GM21576 (cell line): ENCODE data around the gene TNXB.
"Not testable (repeated sequence)": the region's sequence is repeated elsewhere in the genome, so short reads cannot be mapped to it uniquely, and the experiment has no call there.

Experiments
- ATAC-seq: cut with Tn5 transposase; IDR thresholded peaks from one replicate; pipeline ENCODE4 v1.9.1; 2021; ENCODE audit warnings: mild to moderate bottlenecking, moderate library complexity; ENCODE audit not compliant: unreplicated experiment

Gene TNXB

GRCh38 chr6:32043589-32044380, 65.4 kb downstream of the TNXB start:
- not testable (repeated sequence) for ATAC-seq

- not testable (repeated sequence) for ATAC-seq
These were observed 66.9 kb downstream of the TNXB start for GRCh38 chr6:32042276-32042675.

- not testable (repeated sequence) for ATAC-seq
These were observed 67.8 kb downstream of the TNXB start for GRCh38 chr6:32041385-32041784.

GRCh38 chr6:32041050-32041321, 68.2 kb downstream of the TNXB start:
- ATAC-seq, result not testable (repeated sequence)

GRCh38 chr6:32040299-32041049, 68.7 kb downstream of the TNXB start:
- not testable (repeated sequence) for ATAC-seq

GRCh38 chr6:32039321-32040274, 69.5 kb downstream of the TNXB start:
- ATAC-seq, result not testable (repeated sequence)

- ATAC-seq, result not testable (repeated sequence)
These were observed 70.3 kb downstream of the TNXB start for GRCh38 chr6:32038878-32039277.

- not testable (repeated sequence) for ATAC-seq
These were observed 71.3 kb downstream of the TNXB start, which contains the start of gene CYP21A2 for GRCh38 chr6:32037598-32038524. Gene CYP21A2 (plus strand): TSS chr6:32038415. CDS start chr6:32038423, 8 bp downstream.

- ATAC-seq, result not testable (repeated sequence)
These were observed 72.0 kb downstream of the TNXB start for GRCh38 chr6:32037136-32037535.

- not testable (repeated sequence) for ATAC-seq
These were observed 73.7 kb downstream of the TNXB start for GRCh38 chr6:32035283-32036013.

- ATAC-seq, result not testable (repeated sequence)
These were observed 79.6 kb downstream of the TNXB start for GRCh38 chr6:32029553-32029952.

GRCh38 chr6:32028631-32029030, 80.5 kb downstream of the TNXB start:
- ATAC-seq, result not testable (repeated sequence)

- not testable (repeated sequence) for ATAC-seq
These were observed 87.0 kb downstream of the TNXB start for GRCh38 chr6:32022100-32022499.

GRCh38 chr6:32014547-32014946, 94.6 kb downstream of the TNXB start, which contains the start of gene C4B:
Gene C4B (plus strand): TSS chr6:32014795. CDS start chr6:32014846, 51 bp downstream.
- ATAC-seq, result not testable (repeated sequence)

- ATAC-seq, result not testable (repeated sequence)
These were observed 95.4 kb downstream of the TNXB start for GRCh38 chr6:32013738-32014137.

- ATAC-seq, result not testable (repeated sequence)
These were observed 96.1 kb downstream of the TNXB start for GRCh38 chr6:32012941-32013617.

- ATAC-seq, result not testable (repeated sequence)
These were observed 98.1 kb downstream of the TNXB start for GRCh38 chr6:32010856-32011530.

GRCh38 chr6:32009537-32009936, 99.6 kb downstream of the TNXB start:
- ATAC-seq, result not testable (repeated sequence)
